TTC549 (cell line): Measurements from ENCODE around the gene HTT.

Source experiments
- FAIRE-seq: peaks from 2 replicates; lab custom pipeline; 2012; peaks lifted over from hg19 to GRCh38; lab: Jason Lieb, UNC

HTT gene

GRCh38 chr4:3202836-3203820 is 128.6 kb downstream of the HTT start:
- FAIRE-seq, result no peak

- no peak for FAIRE-seq
Observed at GRCh38 chr4:3203971-3204431, 129.5 kb downstream of the HTT start.

GRCh38 chr4:3205995-3206394 is 131.5 kb downstream of the HTT start:
- FAIRE-seq, result no peak

- FAIRE-seq, result no peak
Observed at GRCh38 chr4:3206439-3207100, 132.1 kb downstream of the HTT start.

- no peak for FAIRE-seq
Observed at GRCh38 chr4:3207531-3208037, 133.1 kb downstream of the HTT start.

- FAIRE-seq, result no peak
Observed at GRCh38 chr4:3208826-3209225, 134.3 kb downstream of the HTT start.

GRCh38 chr4:3209551-3210325 is 135.3 kb downstream of the HTT start:
- no peak for FAIRE-seq

- no peak for FAIRE-seq
Observed at GRCh38 chr4:3210467-3210866, 136.0 kb downstream of the HTT start.

- FAIRE-seq, result no peak
Observed at GRCh38 chr4:3211866-3212265, 137.4 kb downstream of the HTT start.

GRCh38 chr4:3212391-3213105 is 138.1 kb downstream of the HTT start:
- no peak for FAIRE-seq

GRCh38 chr4:3213106-3213425 is 138.6 kb downstream of the HTT start:
- no peak for FAIRE-seq

- no peak for FAIRE-seq
Observed at GRCh38 chr4:3213661-3214250, 139.3 kb downstream of the HTT start.

GRCh38 chr4:3215256-3215655 is 140.8 kb downstream of the HTT start:
- no peak for FAIRE-seq

- FAIRE-seq, result no peak
Observed at GRCh38 chr4:3215733-3216132, 141.3 kb downstream of the HTT start.

GRCh38 chr4:3217266-3217665 is 142.8 kb downstream of the HTT start:
- no peak for FAIRE-seq

- FAIRE-seq, result no peak
Observed at GRCh38 chr4:3217771-3218170, 143.3 kb downstream of the HTT start.

- FAIRE-seq, result no peak
Observed at GRCh38 chr4:3218824-3219760, 144.6 kb downstream of the HTT start.

- no peak for FAIRE-seq
Observed at GRCh38 chr4:3219761-3220475, 145.4 kb downstream of the HTT start.

- FAIRE-seq, result no peak
Observed at GRCh38 chr4:3220476-3221183, 146.1 kb downstream of the HTT start.
